Esophagus muscularis mucosa (tissue), 4 donors: ENCODE measurements around the gene DVL1. TPM values are rescaled to one million over a fixed set of nuclear protein-coding genes. Genes with fewer than 3 reads are reported as not detected.
A peak's percentile ranks its signal among the peaks of the same experiment; 100 is the strongest.

ENCODE experiments used
- DNase-seq: peaks from one replicate; pipeline ENCODE4 v3.0.0-alpha.2; 2017; ENCODE audit errors: extremely low spot score
- H3K27ac ChIP-seq, 4 donors: fragments of 200-600 bp; sonication (generic); replicated peaks in 1 of 4; 1 replicate in 3 of 4; 2 replicates in 1 of 4; pipeline ENCODE4 v1.5.1; 2016 to 2019; ENCODE audit warnings: mild to moderate bottlenecking in 1 of 4
- H3K27me3 ChIP-seq, 4 donors: fragments of 200-600 bp; sonication (generic); one replicate each; pipeline versions ENCODE4 v1.5.1 to v1.6.0; 2016 to 2019
- H3K36me3 ChIP-seq, 4 donors: fragments of 200-600 bp; sonication (generic); one replicate each; pipeline ENCODE4 v1.5.1; 2016 to 2019
- H3K4me1 ChIP-seq, 4 donors: fragments of 200-600 bp; sonication (generic); one replicate each; pipeline ENCODE4 v1.5.1; 2016 to 2019
- H3K4me3 ChIP-seq, 4 donors: fragments of 200-600 bp; sonication (generic); 1 replicate in 2 of 4; 2 replicates in 2 of 4; pipeline ENCODE4 v1.5.1; 2016 to 2019; ENCODE audit warnings: mild to moderate bottlenecking in 4 of 4, moderate library complexity in 1 of 4
- H3K9me3 ChIP-seq, 4 donors: fragments of 200-600 bp; sonication (generic); 1 replicate in 3 of 4; 2 replicates in 1 of 4; pipeline ENCODE4 v1.5.1; 2016 to 2019
- EP300 ChIP-seq: sonication (generic); formaldehyde crosslinking; IDR thresholded peaks from one replicate; pipeline ENCODE4 v1.6.1; 2017; ENCODE audit warnings: antibody characterized with exemption
- POLR2A ChIP-seq: fragments of 450-650 bp; IDR thresholded peaks from one replicate; pipeline ENCODE4 v1.6.1; 2017; ENCODE audit warnings: antibody characterized with exemption, moderate library complexity, mild to moderate bottlenecking, low read depth
- POLR2AphosphoS5 ChIP-seq, 2 donors: sonication (generic); formaldehyde crosslinking; IDR thresholded peaks; one replicate each; pipeline ENCODE4 v1.6.1; 2017; ENCODE audit warnings: antibody characterized with exemption in 2 of 2
- WGBS: methylation state at CpG from one replicate; pipeline ENCODE4 v1.1.5; 2018; 5-methylcytosine and 5-hydroxymethylcytosine counted together
- intact Hi-C: fragments of 100-400 bp; cut with DNase I; formaldehyde crosslinking; loops from one replicate; pipeline ENCODE4 v1.15.1; 2023
- total RNA-seq, 4 donors: library from RNA; depleted of rRNA; stranded (reverse); fragments of >200 nt; gene quantifications; one replicate each; pipeline versions ENCODE4 v1.1.0 to v1.2.1, GENCODE V29; 2016
- TF ChIP-seq, protein P1 (sequence below), 3 experiments: fragments of 200-600 bp in 2 of 3; fragments of 450-650 bp in 1 of 3; sonication (generic) in 2 of 3; IDR thresholded peaks; one replicate each; pipeline ENCODE4 v1.5.1; 2017 to 2019; ENCODE audit warnings: antibody characterized with exemption in 3 of 3, mild to moderate bottlenecking in 2 of 3, moderate library complexity in 1 of 3

DVL1 gene
- total RNA-seq, 4 donors from 2014 or later: 66.9 to 141 (median 114) TPM

DNA sequence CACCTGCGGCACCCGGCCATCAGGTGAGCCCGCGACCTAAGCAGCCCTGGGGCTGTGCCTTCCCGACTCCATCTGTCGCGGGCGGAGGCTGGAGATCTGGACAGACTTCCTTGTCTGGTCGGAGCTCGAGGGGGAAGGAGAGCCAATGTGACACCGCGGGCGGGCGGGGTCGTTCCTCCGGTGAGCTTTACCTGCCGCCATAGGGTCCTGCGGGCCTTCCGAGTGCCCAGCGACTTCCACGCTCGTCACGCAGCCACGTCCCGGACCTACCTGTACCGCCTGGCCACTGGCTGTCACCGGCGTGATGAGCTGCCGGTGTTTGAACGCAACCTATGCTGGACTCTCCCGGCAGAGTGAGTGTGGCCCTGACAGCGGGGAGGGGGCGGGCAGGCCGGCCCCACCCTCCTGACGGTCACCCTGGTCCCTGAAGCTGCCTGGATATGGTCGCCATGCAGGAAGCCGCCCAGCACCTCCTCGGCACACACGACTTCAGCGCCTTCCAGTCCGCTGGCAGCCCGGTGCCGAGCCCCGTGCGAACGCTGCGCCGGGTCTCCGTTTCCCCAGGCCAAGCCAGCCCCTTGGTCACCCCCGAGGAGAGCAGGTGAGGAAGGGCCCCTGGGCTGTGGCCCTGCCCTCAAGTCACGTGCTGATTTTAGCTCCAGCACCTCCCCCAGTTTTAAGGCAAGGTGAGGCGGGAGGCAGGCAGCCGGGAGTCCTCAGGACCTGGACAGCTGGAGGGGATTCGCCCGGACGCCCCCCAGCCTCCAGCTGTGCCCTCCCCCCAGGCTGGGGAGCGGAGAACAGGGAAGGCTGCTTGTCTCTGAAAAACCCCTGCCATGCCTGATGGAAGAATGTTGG, 39.7 kb downstream of the DVL1 start:
- peak overlapping the region; percentile 83 to 96 (median 94) for H3K27ac ChIP-seq
- peaks cover 36 to 49% (median 46%) of the 10 kb centered on the region in 4 donors for H3K36me3 ChIP-seq
- H3K4me1 ChIP-seq: peaks cover 39 to 51% (median 46%) of the 10 kb centered on the region in 4 donors
- intact Hi-C loops: no loop called here
- TF ChIP-seq, protein P1, sequence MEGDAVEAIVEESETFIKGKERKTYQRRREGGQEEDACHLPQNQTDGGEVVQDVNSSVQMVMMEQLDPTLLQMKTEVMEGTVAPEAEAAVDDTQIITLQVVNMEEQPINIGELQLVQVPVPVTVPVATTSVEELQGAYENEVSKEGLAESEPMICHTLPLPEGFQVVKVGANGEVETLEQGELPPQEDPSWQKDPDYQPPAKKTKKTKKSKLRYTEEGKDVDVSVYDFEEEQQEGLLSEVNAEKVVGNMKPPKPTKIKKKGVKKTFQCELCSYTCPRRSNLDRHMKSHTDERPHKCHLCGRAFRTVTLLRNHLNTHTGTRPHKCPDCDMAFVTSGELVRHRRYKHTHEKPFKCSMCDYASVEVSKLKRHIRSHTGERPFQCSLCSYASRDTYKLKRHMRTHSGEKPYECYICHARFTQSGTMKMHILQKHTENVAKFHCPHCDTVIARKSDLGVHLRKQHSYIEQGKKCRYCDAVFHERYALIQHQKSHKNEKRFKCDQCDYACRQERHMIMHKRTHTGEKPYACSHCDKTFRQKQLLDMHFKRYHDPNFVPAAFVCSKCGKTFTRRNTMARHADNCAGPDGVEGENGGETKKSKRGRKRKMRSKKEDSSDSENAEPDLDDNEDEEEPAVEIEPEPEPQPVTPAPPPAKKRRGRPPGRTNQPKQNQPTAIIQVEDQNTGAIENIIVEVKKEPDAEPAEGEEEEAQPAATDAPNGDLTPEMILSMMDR (IDR thresholded peaks at IDR 0.05): no peak
- no peak for TF ChIP-seq POLR2A
- no peak for TF ChIP-seq EP300
- no peak for TF ChIP-seq POLR2AphosphoS5 (IDR thresholded peaks at IDR 0.05)
- WGBS: 29% methylated on average over 12 of the region's 57 CpGs
- no peaks in the 10 kb centered on the region for H3K9me3 ChIP-seq
- H3K4me3 ChIP-seq: peak overlapping the region; percentile 67 to 91 (median 81)
- no peaks in the 10 kb centered on the region for H3K27me3 ChIP-seq
- DNase-seq: no peak

DNA sequence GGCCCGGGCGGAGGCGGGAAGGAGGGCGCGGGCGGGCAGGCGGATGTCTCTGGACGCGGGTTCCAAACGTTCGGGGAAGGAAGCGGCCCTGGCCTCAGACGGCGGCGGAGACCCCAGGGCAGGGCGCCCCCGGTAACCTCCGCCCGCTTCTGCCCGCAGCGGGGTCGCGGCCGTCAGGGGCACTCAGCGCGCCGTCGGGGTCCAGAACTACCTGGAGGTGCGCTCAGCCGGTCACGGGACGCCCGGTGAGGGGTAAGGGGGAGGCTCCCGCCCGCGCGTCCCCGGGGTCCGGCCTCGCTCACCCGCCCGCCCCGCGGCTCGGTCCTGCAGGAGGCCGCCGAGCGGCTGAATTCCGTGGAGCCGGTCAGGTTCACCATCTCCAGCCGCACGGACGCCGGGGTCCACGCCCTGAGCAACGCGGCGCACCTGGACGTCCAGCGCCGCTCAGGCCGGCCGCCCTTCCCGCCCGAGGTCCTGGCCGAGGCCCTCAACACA, 40.4 kb downstream of the DVL1 start:
- Histone ChIP-seq H3K9me3 (no peaks in the 10 kb centered on the region), H3K4me1 (peaks cover 46 to 57% (median 52%) of the 10 kb centered on the region in 4 donors), H3K27ac (peak overlapping the region; percentile 83 to 96 (median 94)), H3K4me3 (peak overlapping the region; percentile 67 to 91 (median 81)), H3K27me3 (no peaks in the 10 kb centered on the region), H3K36me3 (peaks cover 29 to 42% (median 39%) of the 10 kb centered on the region in 4 donors)
- TF ChIP-seq POLR2AphosphoS5 (IDR thresholded peaks at IDR 0.05): no peak
- TF ChIP-seq, protein P1 (IDR thresholded peaks at IDR 0.05): no peak
- TF ChIP-seq POLR2A: no peak
- no peak for TF ChIP-seq EP300
- DNase-seq: no peak
- 1% methylated on average over 15 of the region's 66 CpGs for WGBS
- intact Hi-C loops: no loop called here

DNA sequence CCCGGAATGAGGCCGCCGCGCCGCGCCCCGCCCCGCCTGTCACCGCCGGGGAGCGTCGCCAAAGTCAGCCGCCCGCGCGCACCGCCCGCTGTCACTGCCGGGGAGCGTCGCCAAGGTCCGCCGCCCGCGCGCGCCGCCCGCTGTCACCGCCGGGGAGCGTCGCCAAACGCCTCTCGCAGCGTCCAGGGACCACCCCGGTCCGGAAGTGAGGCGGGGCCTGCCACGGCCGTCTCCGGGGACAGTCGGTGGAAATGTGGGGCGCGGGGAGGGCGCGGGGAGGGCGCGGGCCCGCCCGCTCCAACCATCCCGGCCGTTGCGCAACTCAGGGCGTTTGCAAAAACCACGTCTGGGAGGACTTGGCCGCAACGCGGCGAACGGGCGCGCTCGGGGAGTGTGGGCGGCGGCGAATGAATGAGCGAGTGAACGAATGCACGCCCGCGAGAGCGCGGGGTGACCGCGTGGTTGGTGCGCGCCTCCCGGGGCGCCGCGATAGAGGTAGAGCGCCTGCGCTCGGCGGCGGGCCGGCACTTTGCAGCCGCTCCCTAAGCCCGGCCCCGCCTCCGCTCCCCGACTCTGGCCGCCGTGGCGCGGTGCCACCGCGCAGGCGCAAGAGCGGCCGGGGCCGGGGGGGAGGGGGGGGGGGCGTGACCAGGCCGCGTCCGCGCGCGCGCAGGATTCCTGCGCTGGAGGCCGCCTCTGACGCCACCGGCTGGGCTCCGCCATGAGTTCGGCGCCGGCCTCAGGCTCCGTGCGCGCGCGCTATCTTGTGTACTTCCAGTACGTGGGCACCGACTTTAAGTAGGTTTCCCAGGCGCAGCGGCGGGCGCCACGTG, 41.1 kb downstream of the DVL1 start, which contains the start of the genes ACAP3 and PUSL1:
Gene ACAP3 (minus strand): TSS at position 8 of the 833 bp plus-strand sequence. CDS start 115 bp downstream, outside the sequence.
Gene PUSL1 (plus strand): TSS at position 675 of the 833 bp plus-strand sequence. CDS start 47 bp downstream, at position 722.
- H3K27me3 ChIP-seq: no peaks in the 10 kb centered on the region
- WGBS: 2% methylated on average over 10 of the region's 131 CpGs
- intact Hi-C loops: no loop called here
- peaks cover 22 to 36% (median 33%) of the 10 kb centered on the region in 4 donors for H3K36me3 ChIP-seq
- peak within 1 kb of the TSS; percentile 83 to 96 (median 94) for H3K27ac ChIP-seq
- peaks cover 48 to 64% (median 59%) of the 10 kb centered on the region in 4 donors for H3K4me1 ChIP-seq
- H3K9me3 ChIP-seq: no peaks in the 10 kb centered on the region
- H3K4me3 ChIP-seq: peak within 1 kb of the TSS; percentile 67 to 91 (median 81)
- peak; percentile 44 to 80 for TF ChIP-seq POLR2AphosphoS5 (IDR thresholded peaks at IDR 0.05)
- TF ChIP-seq EP300: no peak
- peak; percentile 96 for DNase-seq

DNA sequence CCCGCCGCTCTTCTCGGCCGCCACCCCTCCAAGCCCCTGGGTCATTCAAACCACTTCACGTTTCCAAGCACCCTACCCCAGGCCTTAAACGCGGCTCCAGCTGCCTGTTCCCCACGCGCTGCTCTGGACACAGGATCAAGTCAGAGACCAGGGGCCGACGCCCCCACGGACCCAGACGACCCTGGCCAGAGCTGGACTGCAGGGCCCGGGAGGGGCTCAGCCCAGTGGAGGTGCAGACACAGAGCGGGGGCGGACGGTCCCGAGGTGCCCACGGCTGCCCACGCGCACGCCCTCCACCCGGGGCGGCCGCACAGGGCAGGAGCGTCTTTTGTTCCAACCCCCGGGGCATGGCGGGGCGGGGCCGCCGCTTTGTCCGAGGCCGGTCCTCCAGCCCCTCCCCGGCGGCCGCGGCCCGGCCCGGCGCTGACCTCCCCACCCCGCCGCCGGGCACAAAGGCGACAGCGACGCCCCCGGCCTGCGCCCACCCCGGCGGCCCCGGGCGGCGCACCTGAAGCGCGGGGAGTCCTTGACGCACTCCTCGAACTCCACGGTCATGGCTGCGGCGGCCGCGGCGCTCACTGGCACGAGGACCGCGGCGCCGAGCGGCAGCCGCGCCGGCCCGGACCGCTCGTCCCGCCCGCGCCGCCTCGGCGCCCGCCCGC, 41.8 kb downstream of the DVL1 start:
- Histone ChIP-seq H3K36me3 (peaks cover 15 to 29% (median 27%) of the 10 kb centered on the region in 4 donors), H3K4me1 (peaks cover 48 to 68% (median 61%) of the 10 kb centered on the region in 4 donors), H3K4me3 (peak overlapping the region; percentile 67 to 91 (median 81)), H3K27ac (peak overlapping the region; percentile 83 to 96 (median 94)), H3K9me3 (no peaks in the 10 kb centered on the region), H3K27me3 (no peaks in the 10 kb centered on the region)
- TF ChIP-seq POLR2AphosphoS5 (IDR thresholded peaks at IDR 0.05) (no peak), POLR2A (no peak), EP300 (no peak)
- TF ChIP-seq, protein P1 (IDR thresholded peaks at IDR 0.05): no peak
- no peak for DNase-seq
- WGBS: 0% methylated on average over 10 of the region's 83 CpGs
- intact Hi-C loops: no loop called here
